ENCODE results near the gene IPO5.
"Not testable (repeated sequence)": the region's sequence is repeated elsewhere in the genome, so short reads cannot be mapped to it uniquely, and the experiment has no call there.

IPO5 gene

GRCh38 chr13:98032168-98032567, 78.7 kb downstream of the IPO5 start:
- Histone ChIP-seq H3K4me3 (ENCODE audit: insufficient read depth, low read length, poor library complexity, severe bottlenecking) (no peak overlapping the region), H3K27ac (ENCODE audit: low read depth, low read length) (no peak overlapping the region), H3K9ac (ENCODE audit: low read length) (no peak overlapping the region), H3K9me3 (ENCODE audit: insufficient read depth, low read length) (no peaks in the 10 kb centered on the region), H3K27me3 (ENCODE audit: low read length) (no peaks in the 10 kb centered on the region), H3K36me3 (ENCODE audit: low read length) (no peaks in the 10 kb centered on the region), H3K4me2 (ENCODE audit: low read depth, low read length, poor library complexity, severe bottlenecking) (no peak overlapping the region), H2AFZ (ENCODE audit: low read depth, low read length, severe bottlenecking) (no peak overlapping the region), H3F3A (ENCODE audit: insufficient read depth) (no peaks in the 10 kb centered on the region), H4K20me1 (ENCODE audit: low read depth, low read length) (no peaks in the 10 kb centered on the region), H3K9me2 (replicated peaks; ENCODE audit: insufficient read depth, low read length) (no peaks in the 10 kb centered on the region), H3K79me2 (ENCODE audit: insufficient read depth, low read length) (no peaks in the 10 kb centered on the region)
- no peak for TF ChIP-seq EZH2phosphoT487 (conservative IDR thresholded peaks at IDR 0.05; ENCODE audit: low read length)
- TF ChIP-seq CTCF (IDR thresholded peaks at IDR 0.05; ENCODE audit: insufficient read depth, low read length, poor library complexity, severe bottlenecking), result no peak

DNA sequence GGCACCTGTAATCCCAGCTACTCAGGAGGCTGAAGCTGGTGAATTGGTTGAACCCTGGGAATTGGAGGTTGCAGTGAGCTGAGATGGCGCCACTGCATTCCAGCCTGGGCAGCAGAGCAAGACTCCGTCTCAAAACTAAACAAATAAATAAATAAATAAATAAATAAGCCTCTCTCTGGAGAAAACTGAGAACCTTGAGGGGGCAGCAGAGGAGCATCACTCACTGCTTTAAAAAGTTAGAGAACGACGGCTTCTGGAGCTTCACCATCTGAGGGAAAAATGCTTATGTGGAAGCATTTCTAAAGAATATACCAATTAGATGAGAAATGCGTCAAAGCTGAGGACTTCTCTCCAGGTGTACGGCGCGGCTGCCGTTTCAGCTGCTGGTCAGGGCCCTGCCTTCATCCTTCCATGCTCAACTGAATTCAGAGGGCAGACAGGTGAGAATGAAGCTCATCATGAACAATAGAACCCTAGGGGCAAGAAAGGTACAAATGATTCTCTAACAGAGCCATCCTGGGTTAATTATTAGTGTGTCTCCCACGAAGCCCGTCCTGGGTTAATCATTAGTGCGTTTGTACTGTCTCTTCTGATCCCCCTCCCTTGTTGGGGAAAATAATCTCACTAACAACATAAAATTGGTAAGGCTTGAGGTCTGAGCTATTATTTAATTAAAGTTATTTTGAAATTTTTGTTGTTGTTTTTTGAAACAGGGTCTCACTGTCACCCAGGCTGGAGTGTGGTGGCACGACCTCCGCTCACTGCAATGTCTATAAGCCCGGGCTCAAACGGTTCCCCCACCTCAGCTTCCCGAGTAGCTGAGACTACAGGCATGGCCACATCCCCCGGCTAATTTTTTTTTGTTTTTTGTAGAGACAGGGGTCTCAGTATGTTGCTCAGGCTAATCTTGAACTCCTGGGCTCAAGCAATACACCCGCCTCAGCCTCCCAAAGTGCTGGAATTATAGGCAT, 80.1 kb downstream of the IPO5 start:
- Histone ChIP-seq H3K79me2 (ENCODE audit: insufficient read depth, low read length) (no peaks in the 10 kb centered on the region), H3K27me3 (ENCODE audit: low read length) (no peaks in the 10 kb centered on the region), H2AFZ (ENCODE audit: low read depth, low read length, severe bottlenecking) (no peak overlapping the region), H3F3A (ENCODE audit: insufficient read depth) (no peaks in the 10 kb centered on the region), H4K20me1 (ENCODE audit: low read depth, low read length) (no peaks in the 10 kb centered on the region), H3K9ac (ENCODE audit: low read length) (no peak overlapping the region), H3K4me3 (ENCODE audit: insufficient read depth, low read length, poor library complexity, severe bottlenecking) (no peak overlapping the region), H3K4me2 (ENCODE audit: low read depth, low read length, poor library complexity, severe bottlenecking) (no peak overlapping the region), H3K36me3 (ENCODE audit: low read length) (no peaks in the 10 kb centered on the region), H3K9me2 (replicated peaks; ENCODE audit: insufficient read depth, low read length) (no peaks in the 10 kb centered on the region), H3K27ac (ENCODE audit: low read depth, low read length) (no peak overlapping the region), H3K9me3 (ENCODE audit: insufficient read depth, low read length) (no peaks in the 10 kb centered on the region)
- TF ChIP-seq EZH2phosphoT487 (conservative IDR thresholded peaks at IDR 0.05; ENCODE audit: low read length), result no peak
- TF ChIP-seq CTCF (IDR thresholded peaks at IDR 0.05; ENCODE audit: insufficient read depth, low read length, poor library complexity, severe bottlenecking), result no peak

- Histone ChIP-seq H3K4me3 (ENCODE audit: insufficient read depth, low read length, poor library complexity, severe bottlenecking) (no peak overlapping the region), H3K9me3 (ENCODE audit: insufficient read depth, low read length) (no peaks in the 10 kb centered on the region), H3K27me3 (ENCODE audit: low read length) (no peaks in the 10 kb centered on the region), H3F3A (ENCODE audit: insufficient read depth) (no peaks in the 10 kb centered on the region), H2AFZ (ENCODE audit: low read depth, low read length, severe bottlenecking) (no peak overlapping the region), H3K36me3 (ENCODE audit: low read length) (no peaks in the 10 kb centered on the region), H3K79me2 (ENCODE audit: insufficient read depth, low read length) (no peaks in the 10 kb centered on the region), H3K27ac (ENCODE audit: low read depth, low read length) (no peak overlapping the region), H3K4me2 (ENCODE audit: low read depth, low read length, poor library complexity, severe bottlenecking) (no peak overlapping the region), H4K20me1 (ENCODE audit: low read depth, low read length) (no peaks in the 10 kb centered on the region), H3K9me2 (replicated peaks; ENCODE audit: insufficient read depth, low read length) (no peaks in the 10 kb centered on the region), H3K9ac (ENCODE audit: low read length) (no peak overlapping the region)
- no peak for TF ChIP-seq EZH2phosphoT487 (conservative IDR thresholded peaks at IDR 0.05; ENCODE audit: low read length)
- no peak for TF ChIP-seq CTCF (IDR thresholded peaks at IDR 0.05; ENCODE audit: insufficient read depth, low read length, poor library complexity, severe bottlenecking)
These were observed 81.9 kb downstream of the IPO5 start for GRCh38 chr13:98035373-98035772.

- not testable (repeated sequence) for H3K9ac ChIP-seq (ENCODE audit: low read length); H4K20me1 ChIP-seq (ENCODE audit: low read depth, low read length); H3F3A ChIP-seq (ENCODE audit: insufficient read depth); H3K36me3 ChIP-seq (ENCODE audit: low read length); H3K4me3 ChIP-seq (ENCODE audit: insufficient read depth, low read length, poor library complexity, severe bottlenecking); H2AFZ ChIP-seq (ENCODE audit: low read depth, low read length, severe bottlenecking); H3K27ac ChIP-seq (ENCODE audit: low read depth, low read length); H3K79me2 ChIP-seq (ENCODE audit: insufficient read depth, low read length); H3K4me2 ChIP-seq (ENCODE audit: low read depth, low read length, poor library complexity, severe bottlenecking); H3K27me3 ChIP-seq (ENCODE audit: low read length); H3K9me2 ChIP-seq (replicated peaks; ENCODE audit: insufficient read depth, low read length); H3K9me3 ChIP-seq (ENCODE audit: insufficient read depth, low read length)
These were observed 83.3 kb downstream of the IPO5 start for GRCh38 chr13:98036564-98037302.
